ENCODE data around the gene MAD2L2. TPM values are rescaled to one million over a fixed set of nuclear protein-coding genes. Genes with fewer than 3 reads are reported as not detected.

The MAD2L2 gene
- total RNA-seq, 6 experiments from 2014 or later, result 31.7 to 48.8 (median 42.2) TPM

DNA sequence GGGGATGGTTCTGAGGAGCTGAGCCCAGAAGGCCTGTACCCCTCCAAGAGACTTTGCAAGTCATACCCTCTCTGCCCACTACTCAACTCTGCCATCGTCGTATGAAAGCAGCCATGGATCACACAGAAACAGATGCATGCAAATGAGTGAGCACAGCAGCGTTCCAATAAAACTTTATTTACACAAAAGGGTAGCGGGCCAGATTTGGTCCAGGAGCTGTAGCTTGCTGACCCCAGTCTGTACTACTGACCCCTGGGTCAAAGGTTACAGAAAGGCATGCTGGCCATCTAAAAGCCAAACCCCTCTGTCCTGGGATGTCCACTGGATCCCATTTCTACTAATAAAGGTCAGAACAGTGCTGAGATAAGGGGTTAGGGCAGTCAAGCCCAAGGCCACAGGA, 46.2 kb upstream of the MAD2L2 start:
- no peaks in the 10 kb centered on the region for H3K36me3 Mint-ChIP-seq (ENCODE audit: low read depth)
- no peak overlapping the region for H3K27ac Mint-ChIP-seq
- no peak for DNase-seq

DNA sequence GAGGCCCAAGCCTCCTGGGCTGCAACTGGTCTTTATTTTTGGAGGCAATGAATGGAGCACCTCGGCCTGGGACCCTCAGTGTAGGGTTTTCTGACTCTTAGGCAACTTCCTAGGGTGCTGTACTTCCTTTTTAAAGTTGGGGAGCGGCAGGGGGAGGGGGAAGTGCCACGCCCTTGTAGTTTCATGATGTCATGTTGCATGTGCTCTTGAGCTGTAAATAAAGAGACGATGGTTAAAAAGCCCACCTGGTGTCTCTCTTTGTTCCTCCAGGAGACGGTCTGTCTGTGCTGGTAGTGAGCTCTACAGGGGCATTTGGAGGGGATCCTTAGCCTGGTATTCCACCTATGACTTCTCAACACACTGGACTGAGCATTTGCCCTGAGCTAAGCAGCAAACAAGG, 44.7 kb upstream of the MAD2L2 start:
- Mint-ChIP-seq H3K27ac (no peak overlapping the region), H3K27me3 (ENCODE audit: insufficient read depth) (peaks cover 19% of the 10 kb centered on the region), H3K9me3 (no peaks in the 10 kb centered on the region), H3K4me1 (ENCODE audit: low read depth) (peaks cover 5% of the 10 kb centered on the region; the same call in 1 of the 2 replicates), H3K36me3 (ENCODE audit: low read depth) (no peaks in the 10 kb centered on the region), H3K4me3 (no peak overlapping the region)
- TF ChIP-seq, protein P1, sequence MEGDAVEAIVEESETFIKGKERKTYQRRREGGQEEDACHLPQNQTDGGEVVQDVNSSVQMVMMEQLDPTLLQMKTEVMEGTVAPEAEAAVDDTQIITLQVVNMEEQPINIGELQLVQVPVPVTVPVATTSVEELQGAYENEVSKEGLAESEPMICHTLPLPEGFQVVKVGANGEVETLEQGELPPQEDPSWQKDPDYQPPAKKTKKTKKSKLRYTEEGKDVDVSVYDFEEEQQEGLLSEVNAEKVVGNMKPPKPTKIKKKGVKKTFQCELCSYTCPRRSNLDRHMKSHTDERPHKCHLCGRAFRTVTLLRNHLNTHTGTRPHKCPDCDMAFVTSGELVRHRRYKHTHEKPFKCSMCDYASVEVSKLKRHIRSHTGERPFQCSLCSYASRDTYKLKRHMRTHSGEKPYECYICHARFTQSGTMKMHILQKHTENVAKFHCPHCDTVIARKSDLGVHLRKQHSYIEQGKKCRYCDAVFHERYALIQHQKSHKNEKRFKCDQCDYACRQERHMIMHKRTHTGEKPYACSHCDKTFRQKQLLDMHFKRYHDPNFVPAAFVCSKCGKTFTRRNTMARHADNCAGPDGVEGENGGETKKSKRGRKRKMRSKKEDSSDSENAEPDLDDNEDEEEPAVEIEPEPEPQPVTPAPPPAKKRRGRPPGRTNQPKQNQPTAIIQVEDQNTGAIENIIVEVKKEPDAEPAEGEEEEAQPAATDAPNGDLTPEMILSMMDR (IDR thresholded peaks at IDR 0.05), result no peak
- DNase-seq, result no peak

More for the DNA sequence above, 46.2 kb upstream of the MAD2L2 start:
- TF ChIP-seq, protein P1 (IDR thresholded peaks at IDR 0.05), result no peak
- Mint-ChIP-seq H3K4me3 (no peak overlapping the region), H3K4me1 (ENCODE audit: low read depth) (peaks cover 15% of the 10 kb centered on the region), H3K9me3 (no peaks in the 10 kb centered on the region), H3K27me3 (ENCODE audit: insufficient read depth) (peaks cover 13% of the 10 kb centered on the region)

DNA sequence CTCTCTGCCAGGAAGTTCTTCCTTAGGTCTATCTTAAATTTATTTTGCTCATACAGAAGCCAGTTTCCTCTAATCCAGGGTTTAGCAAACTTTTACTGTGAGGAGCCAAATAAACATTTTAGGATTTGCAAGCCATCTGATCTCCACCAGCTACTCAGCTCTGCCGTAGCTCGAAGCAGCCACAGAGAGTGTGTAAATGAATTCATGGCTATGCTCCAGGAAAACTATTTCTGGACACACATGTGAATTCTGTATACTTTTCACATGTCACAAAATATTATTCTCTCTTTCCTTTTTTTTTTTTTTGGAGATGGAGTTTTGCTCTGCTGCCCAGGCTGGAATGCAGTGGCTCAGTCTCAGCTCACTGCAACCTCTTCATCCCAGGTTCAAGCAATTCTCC, 41.6 kb upstream of the MAD2L2 start:
- TF ChIP-seq, protein P1 (IDR thresholded peaks at IDR 0.05), result no peak
- H3K27ac Mint-ChIP-seq, result no peak overlapping the region
- no peak for DNase-seq
- no peaks in the 10 kb centered on the region for H3K36me3 Mint-ChIP-seq (ENCODE audit: low read depth)
- peaks cover 19% of the 10 kb centered on the region for H3K27me3 Mint-ChIP-seq (ENCODE audit: insufficient read depth)
- no peaks in the 10 kb centered on the region for H3K9me3 Mint-ChIP-seq
- H3K4me1 Mint-ChIP-seq (ENCODE audit: low read depth), result peaks cover 8% of the 10 kb centered on the region; the same call in 1 of the 2 replicates
- H3K4me3 Mint-ChIP-seq, result no peak overlapping the region

DNA sequence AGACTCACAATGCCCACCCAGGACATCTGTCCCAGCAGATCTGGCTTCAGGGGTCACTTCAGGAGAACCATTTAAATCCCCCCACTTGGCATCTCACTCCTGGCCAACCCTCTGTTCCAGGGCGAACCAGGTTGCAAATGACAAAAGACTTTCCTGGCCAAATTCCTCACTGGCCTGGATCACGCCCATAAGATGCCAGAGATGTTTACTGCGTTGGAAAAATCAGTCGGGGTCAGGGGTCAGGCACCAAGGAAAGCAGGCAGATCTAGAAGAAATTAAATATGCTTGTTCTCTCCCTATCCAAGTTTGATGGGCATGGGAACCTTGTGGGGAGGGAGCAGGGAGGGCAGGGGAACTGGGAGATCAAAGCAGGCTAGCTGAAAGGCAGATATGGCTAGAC, 40.4 kb upstream of the MAD2L2 start:
- Mint-ChIP-seq H3K4me3 (no peak overlapping the region), H3K36me3 (ENCODE audit: low read depth) (no peaks in the 10 kb centered on the region), H3K27me3 (ENCODE audit: insufficient read depth) (peaks cover 24% of the 10 kb centered on the region), H3K27ac (no peak overlapping the region), H3K9me3 (no peaks in the 10 kb centered on the region), H3K4me1 (ENCODE audit: low read depth) (peaks cover 8% of the 10 kb centered on the region; the same call in 1 of the 2 replicates)
- DNase-seq, result no peak
- TF ChIP-seq, protein P1 (IDR thresholded peaks at IDR 0.05), result no peak

DNA sequence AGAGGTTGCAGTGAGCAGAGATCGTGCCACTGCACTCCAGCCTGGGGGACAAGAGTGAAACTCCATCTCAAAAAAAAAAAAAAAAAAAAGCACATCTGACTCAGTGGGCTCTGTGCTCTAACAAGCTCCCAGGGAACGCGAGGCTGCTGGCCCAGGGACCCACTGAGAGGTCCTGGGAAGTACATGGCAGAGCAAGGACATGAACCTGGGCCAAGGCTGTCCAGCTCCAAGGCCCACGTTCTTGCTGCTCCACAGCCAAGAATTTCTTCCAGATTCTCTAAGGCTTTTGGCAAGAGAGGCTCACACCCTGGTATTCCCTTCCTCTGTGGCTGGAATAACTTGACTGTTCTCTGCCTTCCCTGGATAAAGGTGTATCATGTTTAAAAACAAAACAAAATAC, 39.6 kb upstream of the MAD2L2 start:
- Mint-ChIP-seq H3K27me3 (ENCODE audit: insufficient read depth) (peaks cover 26% of the 10 kb centered on the region), H3K36me3 (ENCODE audit: low read depth) (no peaks in the 10 kb centered on the region), H3K9me3 (no peaks in the 10 kb centered on the region), H3K4me1 (ENCODE audit: low read depth) (peaks cover 8% of the 10 kb centered on the region; the same call in 1 of the 2 replicates), H3K4me3 (no peak overlapping the region), H3K27ac (no peak overlapping the region)
- DNase-seq, result no peak
- TF ChIP-seq, protein P1 (IDR thresholded peaks at IDR 0.05), result no peak

DNA sequence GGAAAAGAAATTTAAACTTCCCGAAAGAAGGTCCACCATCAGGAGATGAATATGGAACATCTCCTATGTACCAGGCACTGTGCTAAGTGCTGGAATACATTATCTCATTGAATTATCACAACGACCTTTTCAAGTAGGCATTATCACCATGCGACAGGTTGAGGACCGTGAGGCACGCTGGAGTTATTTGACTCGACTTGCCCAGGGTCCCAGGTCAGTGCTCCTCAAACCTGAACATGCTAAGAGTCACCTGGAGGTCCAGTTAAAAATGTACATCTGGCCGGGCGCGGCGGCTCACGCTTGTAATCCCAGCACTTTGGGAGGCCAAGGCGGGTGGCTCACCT, 39.1 kb upstream of the MAD2L2 start:
- H3K27ac Mint-ChIP-seq, result no peak overlapping the region
- H3K36me3 Mint-ChIP-seq (ENCODE audit: low read depth), result no peaks in the 10 kb centered on the region
- H3K4me1 Mint-ChIP-seq (ENCODE audit: low read depth), result peaks cover 8% of the 10 kb centered on the region; the same call in 1 of the 2 replicates
- no peak overlapping the region for H3K4me3 Mint-ChIP-seq
- TF ChIP-seq, protein P1 (IDR thresholded peaks at IDR 0.05), result no peak; the same call in 1 of the 2 replicates
- H3K9me3 Mint-ChIP-seq, result no peaks in the 10 kb centered on the region
- DNase-seq, result no peak
- peaks cover 29% of the 10 kb centered on the region for H3K27me3 Mint-ChIP-seq (ENCODE audit: insufficient read depth)
